ENCODE results near the gene LMBR1. TPM values are rescaled to one million over a fixed set of nuclear protein-coding genes. Genes with fewer than 3 reads are reported as not detected.
A peak's percentile ranks its signal among the peaks of the same experiment; 100 is the strongest.

The LMBR1 gene
- total and polyA plus RNA-seq, 2 of the 4 experiments (the other 2 are of a cell fraction), result 11.9 to 19.9 TPM

DNA sequence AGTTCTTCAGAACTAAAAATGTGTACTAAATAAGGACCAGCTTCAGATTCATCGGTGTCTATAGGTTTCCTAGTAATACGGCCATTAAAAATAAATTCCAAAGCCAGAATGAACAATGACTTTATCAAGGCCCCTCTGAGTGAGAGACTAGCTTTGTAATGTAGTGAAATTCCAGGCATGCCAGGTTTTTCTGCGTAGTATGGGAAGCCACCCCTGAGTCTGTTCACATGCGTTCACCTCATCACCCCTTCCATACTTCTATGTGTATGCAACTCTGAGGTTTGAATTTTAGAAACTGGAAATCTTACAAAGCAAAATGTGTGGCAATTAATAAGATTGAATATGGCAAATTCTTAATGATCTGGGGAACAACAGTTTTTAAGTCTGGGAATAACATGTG, 227.9 kb downstream of the LMBR1 start:
- Histone ChIP-seq H2AFZ (replicated peaks; ENCODE audit: low read length, poor library complexity) (no peak overlapping the region), H3K36me3 (ENCODE audit: control insufficient read depth, insufficient read depth, low read length) (no peaks in the 10 kb centered on the region), H2AK5ac (ENCODE audit: low read depth, low read length) (no peak overlapping the region), H3K4me2 (ENCODE audit: low read depth, low read length) (no peak overlapping the region), H3K9me1 (ENCODE audit: insufficient read depth, low read length) (no peaks in the 10 kb centered on the region; the same call in 1 of the 2 replicates), H4K5ac (ENCODE audit: low read depth, low read length) (no peak overlapping the region), H3K27me3 (ENCODE audit: control insufficient read depth, insufficient read depth, low read length) (no peaks in the 10 kb centered on the region), H4K91ac (ENCODE audit: insufficient read depth, low read depth, low read length) (no peak overlapping the region), H4K20me1 (ENCODE audit: insufficient read depth, low read length) (no peaks in the 10 kb centered on the region), H3K23ac (ENCODE audit: low read depth, low read length) (no peak overlapping the region), H3K4me3 (ENCODE audit: insufficient read depth, low read depth, low read length) (no peak overlapping the region), H2BK20ac (ENCODE audit: low read depth, low read length) (no peak overlapping the region), H3K18ac (ENCODE audit: low read depth, low read length) (no peak overlapping the region), H2BK5ac (ENCODE audit: low read depth, low read length, poor library complexity, severe bottlenecking) (no peak overlapping the region), H4K8ac (ENCODE audit: low read depth in 2 of 2, low read length in 2 of 2) (no peak overlapping the region), H3K79me1 (ENCODE audit: low read depth in 1 of 2, low read length in 2 of 2) (no peaks in the 10 kb centered on the region), H3K9ac (ENCODE audit: low read depth, low read length) (no peak overlapping the region), H3K27ac (ENCODE audit: insufficient read depth, low read length) (no peak overlapping the region), H2BK120ac (ENCODE audit: low read depth, low read length) (no peak overlapping the region), H3K4ac (ENCODE audit: low read depth, low read length) (no peak overlapping the region), H3K4me1 (ENCODE audit: control insufficient read depth, insufficient read depth, low read length) (0 out of 2 replicates have a peak, but pooled peaks cover 1% of the 10 kb centered on the region), H3K9me3 (ENCODE audit: control insufficient read depth, insufficient read depth, low read length) (no peaks in the 10 kb centered on the region), H3K14ac (replicated peaks; ENCODE audit: low read depth, low read length) (no peak overlapping the region), H3K56ac (ENCODE audit: extremely low read depth, insufficient read depth, low read length) (no peak overlapping the region), H2AK9ac (replicated peaks; ENCODE audit: low read depth, low read length, poor library complexity) (no peak overlapping the region), H2BK15ac (ENCODE audit: low read depth, low read length) (no peak overlapping the region)
- DNase-seq (peak; percentile 37), ATAC-seq (ENCODE audit: low read depth) (no peak)
- dilution Hi-C loops (cut with HindIII; ENCODE audit: low sequenced_read_pairs, unreplicated experiment) (no loop called here), intact Hi-C loops (cut with micrococcal nuclease) (no loop called here), in situ Hi-C loops (cut with MboI; ENCODE audit: low sequenced_read_pairs) (no loop called here)
- WGBS, 2 experiments (ENCODE audit: extremely low coverage in 2 of 2, insufficient read length in 1 of 2), result no CpG with 5 or more reads among the region's 4 CpGs
- no TSS peak for BruUV-seq (replicated peaks)
- ChIA-PET POLR2A (ENCODE audit: unreplicated experiment) (no interaction called here), CTCF (interaction anchor here (0.6 to 1.3 kb wide), 2 partner anchors 60 to 99 kb away, joined by 3 read pairs; no protein-coding TSS in a partner anchor)
- no peak for TF ChIP-seq MXI1 (IDR thresholded peaks at IDR 0.05; ENCODE audit: borderline replicate concordance, low read depth, low read length)
- no peak for TF ChIP-seq MAZ (IDR thresholded peaks at IDR 0.05; ENCODE audit: borderline replicate concordance, low read depth, low read length)
- TF ChIP-seq, protein P1, sequence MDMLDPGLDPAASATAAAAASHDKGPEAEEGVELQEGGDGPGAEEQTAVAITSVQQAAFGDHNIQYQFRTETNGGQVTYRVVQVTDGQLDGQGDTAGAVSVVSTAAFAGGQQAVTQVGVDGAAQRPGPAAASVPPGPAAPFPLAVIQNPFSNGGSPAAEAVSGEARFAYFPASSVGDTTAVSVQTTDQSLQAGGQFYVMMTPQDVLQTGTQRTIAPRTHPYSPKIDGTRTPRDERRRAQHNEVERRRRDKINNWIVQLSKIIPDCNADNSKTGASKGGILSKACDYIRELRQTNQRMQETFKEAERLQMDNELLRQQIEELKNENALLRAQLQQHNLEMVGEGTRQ (IDR thresholded peaks at IDR 0.05; ENCODE audit: low read depth, low read length), result no peak
- TF ChIP-seq, protein P2, sequence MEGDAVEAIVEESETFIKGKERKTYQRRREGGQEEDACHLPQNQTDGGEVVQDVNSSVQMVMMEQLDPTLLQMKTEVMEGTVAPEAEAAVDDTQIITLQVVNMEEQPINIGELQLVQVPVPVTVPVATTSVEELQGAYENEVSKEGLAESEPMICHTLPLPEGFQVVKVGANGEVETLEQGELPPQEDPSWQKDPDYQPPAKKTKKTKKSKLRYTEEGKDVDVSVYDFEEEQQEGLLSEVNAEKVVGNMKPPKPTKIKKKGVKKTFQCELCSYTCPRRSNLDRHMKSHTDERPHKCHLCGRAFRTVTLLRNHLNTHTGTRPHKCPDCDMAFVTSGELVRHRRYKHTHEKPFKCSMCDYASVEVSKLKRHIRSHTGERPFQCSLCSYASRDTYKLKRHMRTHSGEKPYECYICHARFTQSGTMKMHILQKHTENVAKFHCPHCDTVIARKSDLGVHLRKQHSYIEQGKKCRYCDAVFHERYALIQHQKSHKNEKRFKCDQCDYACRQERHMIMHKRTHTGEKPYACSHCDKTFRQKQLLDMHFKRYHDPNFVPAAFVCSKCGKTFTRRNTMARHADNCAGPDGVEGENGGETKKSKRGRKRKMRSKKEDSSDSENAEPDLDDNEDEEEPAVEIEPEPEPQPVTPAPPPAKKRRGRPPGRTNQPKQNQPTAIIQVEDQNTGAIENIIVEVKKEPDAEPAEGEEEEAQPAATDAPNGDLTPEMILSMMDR (conservative IDR thresholded peaks at IDR 0.05; ENCODE audit: low read depth, low read length), result no peak

Measured in IMR-90 (cell line).